Left ventricle myocardium inferior (tissue), 1 donor: ENCODE data around the gene MAGEF1. TPM values are rescaled to one million over a fixed set of nuclear protein-coding genes. Genes with fewer than 3 reads are reported as not detected.

Experiments
- DNase-seq: peaks from one replicate; pipeline ENCODE4 v3.0.0-alpha.2; 2020
- H3K27ac ChIP-seq: fragments of 200-600 bp; replicated peaks from 2 replicates; pipeline ENCODE4 v1.8.0; 2021
- H3K27me3 ChIP-seq: fragments of 200-600 bp; 2 replicates; pipeline ENCODE4 v1.8.0; 2021; ENCODE audit warnings: low read depth
- H3K36me3 ChIP-seq: fragments of 200-600 bp; 2 replicates; pipeline ENCODE4 v1.8.0; 2021
- H3K4me1 ChIP-seq: fragments of 200-600 bp; 2 replicates; pipeline ENCODE4 v1.8.0; 2021
- H3K4me3 ChIP-seq: fragments of 200-600 bp; 2 replicates; pipeline ENCODE4 v1.8.0; 2021; ENCODE audit warnings: mild to moderate bottlenecking, moderate library complexity
- H3K9me3 ChIP-seq: fragments of 200-600 bp; replicated peaks from 2 replicates; pipeline ENCODE4 v1.8.0; 2021
- CTCF ChIP-seq: fragments of 200-600 bp; IDR thresholded peaks from 2 replicates; pipeline ENCODE4 v1.8.0; 2021; ENCODE audit warnings: antibody characterized with exemption, mild to moderate bottlenecking, borderline replicate concordance
- intact Hi-C: fragments of 100-400 bp; cut with micrococcal nuclease; formaldehyde crosslinking; loops from one replicate; pipeline ENCODE4 v1.11.0; 2022
- total RNA-seq: library from RNA; stranded (reverse); fragmentation: NEBNext Ultra II Directional; extraction: Animal tissue kit (Norgen Biotek cat#: 25700); gene quantifications from one replicate; pipeline ENCODE4 v1.2.1, GENCODE V29; 2021
- donor health status: DM: no; HTN: yes; CAD: no; lungs with severe emphysema.

Gene MAGEF1
- total RNA-seq, 1 donor from 2014 or later, result 35.7 TPM

- peaks cover 43% of the 10 kb centered on the region for H3K27me3 ChIP-seq
- no peaks in the 10 kb centered on the region for H3K9me3 ChIP-seq
- peaks cover 5% of the 10 kb centered on the region for H3K4me1 ChIP-seq
- intact Hi-C loops, result no loop called here
- H3K36me3 ChIP-seq, result no peaks in the 10 kb centered on the region
- no peak for TF ChIP-seq CTCF
- no peak overlapping the region for H3K27ac ChIP-seq
- DNase-seq, result no peak
- H3K4me3 ChIP-seq, result no peak overlapping the region
Observed at GRCh38 chr3:184751204-184752040, 39.6 kb upstream of the MAGEF1 start.

- no peaks in the 10 kb centered on the region for H3K36me3 ChIP-seq
- H3K4me3 ChIP-seq, result no peak overlapping the region
- DNase-seq, result no peak
- no peak for TF ChIP-seq CTCF
- intact Hi-C loops, result no loop called here
- no peak overlapping the region for H3K27ac ChIP-seq
- no peaks in the 10 kb centered on the region for H3K4me1 ChIP-seq
- peaks cover 52% of the 10 kb centered on the region for H3K27me3 ChIP-seq
- H3K9me3 ChIP-seq, result no peaks in the 10 kb centered on the region
Observed at GRCh38 chr3:184750349-184751083, 38.7 kb upstream of the MAGEF1 start.

- Histone ChIP-seq H3K27ac (no peak overlapping the region), H3K27me3 (peaks cover 65% of the 10 kb centered on the region), H3K36me3 (no peaks in the 10 kb centered on the region), H3K9me3 (no peaks in the 10 kb centered on the region), H3K4me3 (no peak overlapping the region), H3K4me1 (no peaks in the 10 kb centered on the region)
- no peak for DNase-seq
- intact Hi-C loops, result no loop called here
- TF ChIP-seq CTCF, result no peak
Observed at GRCh38 chr3:184749168-184749744, 37.4 kb upstream of the MAGEF1 start.

- H3K4me3 ChIP-seq, result no peak overlapping the region
- intact Hi-C loops, result no loop called here
Observed at GRCh38 chr3:184748219-184749135, 36.6 kb upstream of the MAGEF1 start.

More at GRCh38 chr3:184748219-184749135, 36.6 kb upstream of the MAGEF1 start:
- Histone ChIP-seq H3K4me1 (no peaks in the 10 kb centered on the region), H3K27me3 (peaks cover 68% of the 10 kb centered on the region), H3K36me3 (no peaks in the 10 kb centered on the region), H3K27ac (no peak overlapping the region), H3K9me3 (no peaks in the 10 kb centered on the region)
- no peak for TF ChIP-seq CTCF
- DNase-seq, result no peak
